ENCODE results near the gene DAB2IP. TPM values are rescaled to one million over a fixed set of nuclear protein-coding genes. Genes with fewer than 3 reads are reported as not detected.

Gene DAB2IP
- total RNA-seq, 1 experiment from 2014 or later, result 4.0 TPM

- DNase-seq (ENCODE audit: low read depth), result peak; percentile 78
Observed at GRCh38 chr9:121743441-121744001, 92.1 kb downstream of the DAB2IP start.

DNA sequence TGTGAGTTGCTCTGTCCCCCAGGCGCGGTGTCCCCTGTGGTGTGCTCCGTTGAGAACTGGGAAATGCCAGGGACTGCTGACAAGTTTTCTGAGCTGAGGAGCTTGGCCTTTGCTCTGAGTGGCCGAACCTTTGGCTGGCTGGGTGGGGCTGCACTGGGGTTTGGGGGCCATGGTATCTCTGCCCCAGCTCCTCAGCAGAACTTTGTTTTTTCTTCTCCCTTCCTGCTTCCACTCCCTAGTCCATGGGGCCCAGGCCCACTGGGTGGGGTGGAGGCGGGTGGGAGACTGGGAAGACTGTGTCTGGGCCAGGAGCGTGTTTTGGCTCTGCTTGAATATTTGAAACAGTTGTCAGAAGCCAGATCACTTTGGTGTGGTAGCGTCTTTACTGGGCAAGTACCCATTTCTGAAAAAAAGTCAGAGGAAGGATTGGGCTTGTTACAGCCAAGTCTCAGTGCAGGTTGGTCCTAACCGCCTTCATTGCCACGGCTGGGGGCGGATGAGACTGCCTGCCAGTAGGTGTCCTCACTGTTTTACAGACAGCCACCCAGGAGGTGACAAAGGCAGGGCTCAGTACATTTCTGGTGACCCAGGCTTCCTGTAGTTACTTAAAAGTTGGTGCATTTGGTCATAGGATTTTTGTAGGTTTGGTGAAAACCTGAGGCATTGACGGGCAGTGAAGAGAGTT, 92.7 kb downstream of the DAB2IP start:
- DNase-seq (ENCODE audit: low read depth), result no peak

- DNase-seq (ENCODE audit: low read depth), result no peak
Observed at GRCh38 chr9:121744687-121745395, 93.4 kb downstream of the DAB2IP start.

DNA sequence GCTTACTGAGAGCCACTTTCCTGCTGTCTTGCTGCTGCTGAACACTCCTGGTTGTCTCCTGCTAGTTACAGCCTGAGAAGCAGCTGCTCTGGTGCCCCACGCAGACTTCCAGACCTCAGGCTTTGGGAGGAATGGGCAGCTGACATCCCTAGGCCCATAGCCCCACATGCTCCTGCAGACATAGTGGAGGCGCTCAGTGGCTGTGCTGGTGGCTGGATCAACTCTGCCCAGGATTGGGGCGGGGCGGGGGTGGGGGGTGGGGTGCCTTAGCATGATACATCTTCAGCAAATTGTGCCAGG, 93.9 kb downstream of the DAB2IP start:
- DNase-seq (ENCODE audit: low read depth), result no peak

DNA sequence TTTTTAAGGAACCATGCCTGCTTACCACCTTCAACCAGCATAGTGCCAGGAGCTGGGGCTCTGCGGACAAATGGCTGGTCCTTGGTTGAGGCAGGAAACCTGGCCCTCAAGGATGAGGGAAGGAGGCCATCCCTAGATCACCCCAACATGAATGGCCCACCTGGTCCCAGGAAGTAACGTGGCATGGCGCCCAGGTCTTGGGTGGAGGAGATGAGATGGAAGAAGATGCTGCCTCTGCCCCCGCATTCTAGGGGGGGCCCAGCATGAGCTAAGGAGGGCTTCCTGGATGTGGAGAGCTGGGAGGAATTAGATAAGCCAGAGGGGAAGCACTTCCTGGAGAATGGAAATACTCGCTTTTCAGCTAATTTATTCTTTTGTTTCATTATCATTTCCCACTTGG, 95.0 kb downstream of the DAB2IP start:
- DNase-seq (ENCODE audit: low read depth), result no peak

DNA sequence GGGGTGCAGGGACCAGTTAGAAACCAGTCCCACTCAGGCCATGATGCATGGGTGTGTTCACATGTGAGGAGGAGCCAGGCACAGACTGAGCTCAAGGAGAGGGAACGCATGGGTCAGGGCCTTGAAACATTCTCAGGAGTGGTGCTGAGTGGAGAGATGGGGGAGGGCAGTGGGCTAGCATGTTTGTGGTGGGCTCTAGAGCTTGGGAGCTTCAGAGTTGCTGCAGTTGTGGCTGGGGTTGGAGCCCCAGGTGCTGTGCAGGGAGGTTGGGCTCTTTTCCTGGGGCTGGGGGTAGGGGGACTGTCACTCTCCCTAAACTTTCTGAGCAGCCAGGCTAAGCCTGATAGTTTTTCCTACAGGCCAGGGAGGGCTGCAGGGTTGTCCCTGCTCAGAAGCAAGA, 95.4 kb downstream of the DAB2IP start:
- no peak for DNase-seq (ENCODE audit: low read depth)

- DNase-seq (ENCODE audit: low read depth), result no peak
Observed at GRCh38 chr9:121748074-121748473, 96.6 kb downstream of the DAB2IP start.

DNA sequence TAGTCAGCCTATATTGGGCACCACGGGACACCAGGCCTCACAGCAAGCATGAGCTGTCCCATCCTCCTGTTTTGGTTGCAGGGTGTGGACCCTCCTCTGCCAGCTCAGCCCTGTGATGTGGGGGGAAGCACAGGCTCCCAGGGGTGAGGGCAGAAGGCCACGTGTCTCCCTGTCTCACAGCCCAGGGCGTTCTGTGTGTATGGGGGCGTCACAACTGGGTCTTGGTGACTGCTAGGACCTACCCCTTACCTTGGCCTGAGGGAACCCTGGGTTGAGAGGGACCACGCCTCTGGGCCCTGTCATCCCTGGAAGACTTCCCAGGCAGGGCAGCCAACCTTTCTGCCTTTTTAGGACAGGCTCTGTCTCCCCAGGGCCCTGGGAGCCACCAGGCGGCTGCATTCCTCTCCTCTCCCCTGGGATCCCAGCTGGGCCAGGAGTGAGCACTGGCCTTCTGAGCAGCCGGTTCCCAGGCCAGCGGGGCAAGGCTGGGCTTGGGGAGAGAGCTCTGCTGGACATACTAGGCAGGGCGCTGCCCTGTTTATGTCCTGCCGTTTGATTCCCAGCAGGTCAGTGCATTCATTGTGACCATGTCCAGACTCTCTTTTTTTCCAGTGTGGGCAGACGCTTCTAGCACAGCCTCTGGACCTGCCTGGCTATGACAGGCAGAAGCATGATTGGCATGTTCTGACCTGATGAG, 97.4 kb downstream of the DAB2IP start:
- no peak for DNase-seq (ENCODE audit: low read depth)

DNA sequence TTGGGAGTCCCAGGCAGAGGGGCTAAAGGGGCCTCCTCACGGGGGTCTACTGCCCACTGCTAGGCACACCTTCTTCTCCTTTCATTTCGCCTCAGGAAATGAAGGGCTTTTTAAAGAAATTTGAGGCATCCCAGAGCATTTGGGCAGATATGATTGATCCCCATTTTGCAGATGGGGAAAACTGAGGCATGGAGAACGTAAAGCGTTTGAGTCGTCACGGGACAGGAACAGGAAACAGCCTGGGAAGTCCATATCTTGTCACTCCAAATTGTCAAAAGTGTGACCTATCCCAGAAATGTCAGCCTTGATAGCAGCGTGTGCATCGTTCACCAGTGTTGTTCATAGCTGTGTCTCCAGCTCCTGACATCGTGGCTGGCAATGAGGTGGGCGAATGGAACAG, 98.2 kb downstream of the DAB2IP start:
- no peak for DNase-seq (ENCODE audit: low read depth)

DNA sequence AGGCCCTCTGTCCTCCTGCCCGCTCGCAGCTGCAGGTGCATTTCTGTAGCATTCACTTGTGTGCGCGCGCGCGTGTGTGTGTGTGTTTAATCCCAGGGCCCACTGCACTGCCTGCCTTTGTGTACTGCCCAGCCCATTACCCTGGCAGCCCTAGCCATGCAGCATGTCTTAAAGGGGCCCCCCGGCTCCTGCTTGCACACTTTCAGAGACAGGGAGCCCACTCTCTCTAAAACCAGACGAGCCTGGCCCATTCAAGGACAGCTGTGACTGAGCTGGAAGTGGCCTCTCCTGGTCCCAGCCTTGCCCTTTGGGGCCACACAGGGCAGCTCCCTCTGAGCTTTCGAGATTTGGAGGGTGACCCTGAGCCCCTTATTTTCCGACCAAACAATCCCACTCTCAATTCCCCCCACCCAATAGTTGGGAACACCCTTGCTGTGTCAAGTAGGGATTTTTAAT, 98.9 kb downstream of the DAB2IP start:
- DNase-seq (ENCODE audit: low read depth), result no peak

GRCh38 chr9:121750715-121751623, 99.5 kb downstream of the DAB2IP start:
- no peak for DNase-seq (ENCODE audit: low read depth)

DNA sequence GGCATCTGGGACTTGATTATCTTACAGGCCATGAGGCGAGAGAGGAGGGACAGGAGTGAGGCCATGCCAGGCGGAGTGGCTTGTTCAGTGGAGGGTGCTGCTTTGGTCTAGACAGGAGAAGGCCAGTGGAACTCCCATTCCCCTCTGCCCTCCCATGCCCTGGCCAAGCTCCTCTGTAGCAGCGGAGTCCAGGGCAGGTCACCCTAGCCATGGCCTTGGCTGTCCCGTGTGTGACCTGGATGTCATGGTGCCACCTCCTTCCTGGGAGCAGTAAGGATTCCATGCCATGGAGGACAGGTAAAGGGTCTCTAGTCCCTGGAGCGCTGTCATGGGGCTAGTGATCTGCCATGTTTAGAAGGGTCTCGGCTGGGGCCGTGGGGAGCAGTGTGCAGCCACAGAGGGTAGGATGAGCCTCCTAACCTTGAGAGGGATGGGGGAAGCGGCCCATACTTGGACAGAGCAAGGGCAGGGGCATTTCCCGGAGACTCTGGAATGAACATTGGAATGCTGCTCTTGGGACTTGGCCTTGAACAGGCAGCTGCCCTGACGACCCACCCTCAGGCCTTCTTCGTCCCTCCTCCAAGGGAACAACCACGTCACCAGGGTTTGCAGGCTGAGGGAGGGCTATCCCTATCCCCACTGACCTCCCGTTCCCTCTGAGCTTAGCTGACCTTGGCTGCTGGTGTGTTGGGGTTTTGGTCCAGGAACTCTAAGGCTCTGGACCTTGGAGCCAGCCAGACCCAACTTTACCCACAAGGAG, 100.4 kb downstream of the DAB2IP start:
- DNase-seq (ENCODE audit: low read depth), result no peak

DNA sequence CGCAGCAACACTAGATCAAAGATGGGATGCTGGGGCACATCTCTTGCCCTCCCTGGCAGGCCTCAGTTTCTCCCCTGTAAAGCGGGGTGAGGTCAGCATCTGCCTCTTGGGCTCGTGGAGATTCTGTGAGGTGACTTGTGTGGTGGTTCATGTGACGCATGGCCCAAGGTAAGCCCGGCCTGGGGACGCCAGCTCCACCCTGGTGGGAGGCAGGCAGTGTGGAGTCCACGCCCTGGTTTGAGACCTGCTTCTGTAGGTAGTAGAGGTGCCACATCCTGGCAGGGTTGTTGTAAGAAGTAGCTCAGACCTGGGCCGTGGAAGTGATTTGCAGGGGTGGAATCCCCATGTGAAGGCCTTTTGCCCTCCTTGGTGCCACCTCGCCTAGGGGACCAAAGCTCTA, 101.5 kb downstream of the DAB2IP start:
- DNase-seq (ENCODE audit: low read depth), result no peak

DNA sequence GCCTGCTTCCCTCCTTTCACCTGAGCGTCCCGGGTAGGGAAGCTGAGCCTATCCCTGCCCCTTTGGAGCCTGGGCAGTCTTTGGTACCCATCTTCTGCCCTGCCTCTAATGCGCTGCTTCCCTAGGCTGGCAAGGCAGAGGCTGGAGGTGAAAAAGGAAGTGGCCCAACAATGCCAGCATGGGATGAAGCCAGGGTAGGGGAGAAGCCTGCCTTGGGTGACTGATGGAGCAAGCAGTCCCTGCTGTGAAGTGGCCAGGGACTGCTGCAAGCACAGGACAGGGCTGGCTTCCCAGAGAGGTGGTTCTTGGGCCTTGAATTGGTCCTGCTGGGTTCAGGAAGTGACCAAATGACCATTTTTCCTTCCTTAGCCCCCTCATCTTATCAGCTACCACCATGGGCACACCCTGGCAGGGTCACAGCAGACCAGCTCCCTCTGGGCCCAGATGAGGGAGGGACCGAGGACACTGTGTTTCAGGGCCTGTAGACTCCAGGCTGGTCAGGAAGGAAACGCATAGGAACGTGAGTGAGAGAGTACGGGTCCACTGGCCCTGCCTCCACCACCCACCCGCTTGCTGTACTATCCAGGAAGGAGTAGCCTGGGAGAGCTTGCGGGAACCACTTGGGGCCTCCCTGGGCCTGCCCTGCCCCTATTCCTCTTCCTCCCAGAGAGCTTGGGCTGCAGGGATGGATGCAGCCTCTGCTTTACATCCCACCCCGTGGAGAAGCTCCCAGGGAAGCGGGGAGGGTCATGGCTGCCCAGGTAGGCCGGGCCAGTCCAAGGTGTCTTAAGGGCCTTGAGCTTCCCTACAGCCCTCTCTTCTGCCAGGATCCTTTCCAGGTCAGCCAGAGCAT, 102.6 kb downstream of the DAB2IP start:
- no peak for DNase-seq (ENCODE audit: low read depth)

GRCh38 chr9:121754655-121755436, 103.4 kb downstream of the DAB2IP start:
- DNase-seq (ENCODE audit: low read depth), result no peak

DNA sequence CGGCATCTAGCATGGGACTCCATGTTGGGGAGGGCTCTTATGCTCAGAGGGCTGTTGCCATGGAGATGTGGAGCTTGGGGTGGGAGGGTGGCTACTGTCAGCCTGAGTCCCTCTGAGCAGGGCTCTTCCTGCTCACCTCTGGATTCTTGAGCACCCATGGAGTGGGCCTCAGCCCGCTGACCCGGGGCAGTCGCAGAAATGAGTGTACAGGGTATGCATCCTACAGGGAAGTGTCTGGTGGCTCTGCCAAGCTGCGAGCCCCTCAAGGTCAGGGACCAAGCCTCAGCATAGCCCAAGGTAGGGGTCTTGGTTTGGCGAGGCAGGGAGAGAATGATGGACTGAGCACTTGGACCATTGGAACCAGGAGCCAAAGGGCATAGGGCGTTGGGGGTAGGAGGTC, 104.1 kb downstream of the DAB2IP start:
- no peak for DNase-seq (ENCODE audit: low read depth)

GRCh38 chr9:121756474-121757280, 105.2 kb downstream of the DAB2IP start:
- no peak for DNase-seq (ENCODE audit: low read depth)

- DNase-seq (ENCODE audit: low read depth), result no peak
Observed at GRCh38 chr9:121757281-121757585, 105.8 kb downstream of the DAB2IP start.
